ENCODE results near the gene MED13L.

The MED13L gene

GRCh38 chr12:116050275-116050674 lies 227.2 kb downstream of the MED13L start:
- no peak for DNase-seq (ENCODE audit: extremely low read depth, low read depth)
- no peak for TF ChIP-seq CTCF (IDR thresholded peaks at IDR 0.05; ENCODE audit: low read depth, low read length)

GRCh38 chr12:116048879-116049278 lies 228.6 kb downstream of the MED13L start:
- TF ChIP-seq CTCF (IDR thresholded peaks at IDR 0.05; ENCODE audit: low read depth, low read length): no peak
- DNase-seq (ENCODE audit: extremely low read depth, low read depth): no peak

- DNase-seq (ENCODE audit: extremely low read depth, low read depth): no peak
- TF ChIP-seq CTCF (IDR thresholded peaks at IDR 0.05; ENCODE audit: low read depth, low read length): no peak
Observed at GRCh38 chr12:116046039-116046438, 231.5 kb downstream of the MED13L start.

GRCh38 chr12:116045150-116045549 lies 232.3 kb downstream of the MED13L start:
- no peak for DNase-seq (ENCODE audit: extremely low read depth, low read depth)
- TF ChIP-seq CTCF (IDR thresholded peaks at IDR 0.05; ENCODE audit: low read depth, low read length): no peak

- no peak for TF ChIP-seq CTCF (IDR thresholded peaks at IDR 0.05; ENCODE audit: low read depth, low read length)
- DNase-seq (ENCODE audit: extremely low read depth, low read depth): no peak
Observed at GRCh38 chr12:116043659-116044535, 233.6 kb downstream of the MED13L start.

- no peak for DNase-seq (ENCODE audit: extremely low read depth, low read depth)
Observed at GRCh38 chr12:116040402-116040801, 237.1 kb downstream of the MED13L start.

More at GRCh38 chr12:116040402-116040801, 237.1 kb downstream of the MED13L start:
- no peak for TF ChIP-seq CTCF (IDR thresholded peaks at IDR 0.05; ENCODE audit: low read depth, low read length)
